Suprapubic skin (tissue), 4 donors: ENCODE data around the gene FABP1. TPM values are rescaled to one million over a fixed set of nuclear protein-coding genes. Genes with fewer than 3 reads are reported as not detected.

Experiments used
- DNase-seq, 2 donors: peaks; one replicate each; pipeline ENCODE4 v3.0.0-alpha.2; 2019; ENCODE audit warnings: low spot score in 2 of 2
- H3K27ac ChIP-seq: fragments of 200-600 bp; sonication (generic); one replicate; pipeline ENCODE4 v1.5.1; 2019
- H3K27me3 ChIP-seq: fragments of 200-600 bp; sonication (generic); one replicate; pipeline ENCODE4 v1.5.1; 2019
- H3K36me3 ChIP-seq: fragments of 200-600 bp; sonication (generic); one replicate; pipeline ENCODE4 v1.5.1; 2019
- H3K4me1 ChIP-seq: fragments of 200-600 bp; sonication (generic); one replicate; pipeline ENCODE4 v1.5.1; 2019
- H3K4me3 ChIP-seq: fragments of 200-600 bp; sonication (generic); one replicate; pipeline ENCODE4 v1.5.1; 2019; ENCODE audit warnings: mild to moderate bottlenecking
- H3K9me3 ChIP-seq: fragments of 200-600 bp; sonication (generic); one replicate; pipeline ENCODE4 v1.5.1; 2019
- CTCF ChIP-seq, 2 donors: fragments of 200-600 bp in 1 of 2; fragments of 450-650 bp in 1 of 2; sonication (generic) in 1 of 2; IDR thresholded peaks; one replicate each; pipeline ENCODE4 v1.5.1; 2016 to 2019; ENCODE audit warnings: antibody characterized with exemption in 2 of 2, mild to moderate bottlenecking in 1 of 2, moderate library complexity in 1 of 2
- EP300 ChIP-seq: sonication (generic); formaldehyde crosslinking; IDR thresholded peaks from one replicate; pipeline ENCODE4 v1.6.1; 2017; ENCODE audit warnings: antibody characterized with exemption
- POLR2A ChIP-seq, 2 donors: fragments of 450-650 bp; IDR thresholded peaks; one replicate each; pipeline ENCODE4 v1.6.1; 2017; ENCODE audit warnings: antibody characterized with exemption in 2 of 2, mild to moderate bottlenecking in 2 of 2, moderate library complexity in 2 of 2
- POLR2AphosphoS5 ChIP-seq, 3 donors: sonication (generic); formaldehyde crosslinking; IDR thresholded peaks; one replicate each; pipeline ENCODE4 v1.6.1; 2017; ENCODE audit warnings: antibody characterized with exemption in 3 of 3
- WGBS: methylation state at CpG from one replicate; pipeline ENCODE4 v1.1.5; 2018; 5-methylcytosine and 5-hydroxymethylcytosine counted together
- total RNA-seq, 4 donors: library from RNA; depleted of rRNA; stranded (reverse); fragments of >200 nt; gene quantifications; one replicate each; pipeline ENCODE4 v1.1.0, GENCODE V29; 2016

FABP1 gene
- total RNA-seq, 4 donors from 2014 or later: 6.8 TPM; not detected in 3

GRCh38 chr2:88086401-88086800, 41.5 kb downstream of the FABP1 start:
- H3K9me3 ChIP-seq: no peaks in the 10 kb centered on the region
- H3K27me3 ChIP-seq: no peaks in the 10 kb centered on the region
- DNase-seq: no peak
- H3K4me3 ChIP-seq: no peak overlapping the region
- no peak for TF ChIP-seq POLR2A (IDR thresholded peaks at IDR 0.05)
- no peak for TF ChIP-seq POLR2AphosphoS5 (IDR thresholded peaks at IDR 0.05)
- TF ChIP-seq EP300: no peak
- TF ChIP-seq CTCF (IDR thresholded peaks at IDR 0.05): no peak
- no peaks in the 10 kb centered on the region for H3K36me3 ChIP-seq
- WGBS: 78% methylated on average over 9 of the region's 9 CpGs
- H3K27ac ChIP-seq: no peak overlapping the region
- no peaks in the 10 kb centered on the region for H3K4me1 ChIP-seq

DNA sequence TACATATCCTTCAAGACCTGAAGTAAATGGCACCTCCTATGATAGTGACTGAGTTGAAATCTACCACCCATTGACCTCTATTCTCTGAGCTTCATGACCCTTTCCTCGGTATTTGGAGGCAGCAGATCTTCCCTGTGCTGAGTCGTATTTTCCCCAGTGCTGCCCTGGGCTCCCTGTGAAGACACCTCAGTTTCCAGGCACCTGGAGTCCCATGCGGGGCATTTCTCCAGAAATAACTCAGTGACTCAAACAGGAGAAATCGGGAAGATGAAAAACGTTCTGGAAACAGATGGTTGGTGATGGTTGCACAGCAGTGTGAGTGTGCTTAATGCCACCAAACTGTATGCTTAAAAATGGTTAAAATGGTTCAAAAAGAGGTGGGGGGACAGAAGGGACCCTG, 42.3 kb downstream of the FABP1 start:
- no peaks in the 10 kb centered on the region for H3K4me1 ChIP-seq
- 88% methylated on average over 5 of the region's 5 CpGs for WGBS
- DNase-seq: no peak
- no peaks in the 10 kb centered on the region for H3K36me3 ChIP-seq
- H3K9me3 ChIP-seq: no peaks in the 10 kb centered on the region
- H3K27me3 ChIP-seq: no peaks in the 10 kb centered on the region
- H3K4me3 ChIP-seq: no peak overlapping the region
- TF ChIP-seq EP300 (no peak), POLR2AphosphoS5 (IDR thresholded peaks at IDR 0.05) (no peak), POLR2A (IDR thresholded peaks at IDR 0.05) (no peak), CTCF (IDR thresholded peaks at IDR 0.05) (no peak)
- no peak overlapping the region for H3K27ac ChIP-seq

GRCh38 chr2:88085099-88085498, 42.8 kb downstream of the FABP1 start:
- Histone ChIP-seq H3K4me3 (no peak overlapping the region), H3K9me3 (no peaks in the 10 kb centered on the region), H3K27ac (no peak overlapping the region), H3K36me3 (no peaks in the 10 kb centered on the region), H3K27me3 (no peaks in the 10 kb centered on the region), H3K4me1 (no peaks in the 10 kb centered on the region)
- WGBS: 89% methylated on average over 2 of the region's 2 CpGs
- TF ChIP-seq POLR2AphosphoS5 (IDR thresholded peaks at IDR 0.05) (no peak), CTCF (IDR thresholded peaks at IDR 0.05) (no peak), POLR2A (IDR thresholded peaks at IDR 0.05) (no peak), EP300 (no peak)
- no peak for DNase-seq

- no peak for DNase-seq
Measured at GRCh38 chr2:88082781-88083180, 45.1 kb downstream of the FABP1 start.

More at GRCh38 chr2:88082781-88083180, 45.1 kb downstream of the FABP1 start:
- Histone ChIP-seq H3K36me3 (no peaks in the 10 kb centered on the region), H3K27me3 (no peaks in the 10 kb centered on the region), H3K9me3 (no peaks in the 10 kb centered on the region), H3K4me3 (no peak overlapping the region), H3K4me1 (no peaks in the 10 kb centered on the region), H3K27ac (no peak overlapping the region)
- TF ChIP-seq POLR2A (IDR thresholded peaks at IDR 0.05): no peak
- no peak for TF ChIP-seq POLR2AphosphoS5 (IDR thresholded peaks at IDR 0.05)
- TF ChIP-seq CTCF (IDR thresholded peaks at IDR 0.05): no peak
- no peak for TF ChIP-seq EP300
- 67% methylated on average over 1 of the region's 1 CpG for WGBS
